Dedifferentiated amniotic fluid mesenchymal stem cell (primary cell): ENCODE results near the gene NDUFA13.

Source experiments
- DNase-seq: peaks from one replicate; pipeline ENCODE4 v3.0.0-alpha.2; 2016; ENCODE audit errors: extremely low spot score

Gene NDUFA13

GRCh38 chr19:19570571-19570970 is 54.5 kb downstream of the NDUFA13 start:
- DNase-seq: no peak

GRCh38 chr19:19571071-19571786 is 55.2 kb downstream of the NDUFA13 start:
- DNase-seq: no peak

- DNase-seq: no peak
These were observed 59.4 kb downstream of the NDUFA13 start for GRCh38 chr19:19575411-19575810.
